GM19395 (cell line): ENCODE measurements around the gene CALM3.
"Not testable (repeated sequence)": the region's sequence is repeated elsewhere in the genome, so short reads cannot be mapped to it uniquely, and the experiment has no call there.

Experiments used
- ATAC-seq: cut with Tn5 transposase; IDR thresholded peaks from one replicate; pipeline ENCODE4 v1.9.1; 2021; ENCODE audit warnings: mild to moderate bottlenecking, moderate library complexity; ENCODE audit not compliant: unreplicated experiment

The CALM3 gene

DNA sequence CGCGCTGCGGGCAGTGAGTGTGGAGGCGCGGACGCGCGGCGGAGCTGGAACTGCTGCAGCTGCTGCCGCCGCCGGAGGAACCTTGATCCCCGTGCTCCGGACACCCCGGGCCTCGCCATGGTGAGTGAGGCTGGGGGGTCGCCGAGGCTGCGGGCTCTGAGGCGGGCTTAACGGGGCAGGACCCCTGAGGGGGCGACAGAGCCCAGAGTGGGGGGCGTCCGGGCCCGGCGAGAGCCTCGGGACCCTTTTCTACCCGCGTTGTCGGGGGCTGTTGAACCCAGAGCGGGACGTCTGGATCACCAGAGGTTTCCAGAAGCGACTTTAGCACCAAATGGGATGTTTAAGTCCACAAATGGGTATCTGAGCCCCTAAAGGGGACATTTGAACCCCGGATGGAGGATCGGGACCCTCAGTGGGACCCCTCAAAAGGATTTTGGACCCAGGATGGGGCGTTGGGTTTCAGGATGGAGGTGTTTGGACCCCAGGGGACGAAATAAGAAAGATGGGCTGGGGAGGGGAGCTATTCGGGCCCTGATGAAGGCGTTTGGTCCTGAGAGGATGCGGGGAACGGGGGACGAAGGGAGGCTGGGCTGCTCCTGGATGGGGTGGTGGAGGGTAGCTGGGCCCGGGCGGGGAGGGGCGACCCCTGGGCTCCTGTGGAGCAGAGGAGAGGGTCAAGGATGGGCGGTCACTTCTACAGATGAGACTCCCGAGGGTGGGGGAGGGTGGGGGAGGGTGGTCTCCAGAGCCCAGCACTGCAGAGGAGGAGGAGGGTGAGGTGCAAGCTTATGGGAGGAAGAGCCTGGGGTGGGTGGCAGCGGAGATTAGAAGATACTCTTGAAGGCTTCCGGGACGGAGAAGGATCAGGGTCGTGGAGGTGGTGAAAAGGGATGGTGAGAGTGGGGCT is at the start of gene CALM3:
CALM3 (plus strand) TSS at position 13 of the 907 bp plus-strand sequence; CDS start at position 118, 105 bp downstream.
- ATAC-seq = no peak

DNA sequence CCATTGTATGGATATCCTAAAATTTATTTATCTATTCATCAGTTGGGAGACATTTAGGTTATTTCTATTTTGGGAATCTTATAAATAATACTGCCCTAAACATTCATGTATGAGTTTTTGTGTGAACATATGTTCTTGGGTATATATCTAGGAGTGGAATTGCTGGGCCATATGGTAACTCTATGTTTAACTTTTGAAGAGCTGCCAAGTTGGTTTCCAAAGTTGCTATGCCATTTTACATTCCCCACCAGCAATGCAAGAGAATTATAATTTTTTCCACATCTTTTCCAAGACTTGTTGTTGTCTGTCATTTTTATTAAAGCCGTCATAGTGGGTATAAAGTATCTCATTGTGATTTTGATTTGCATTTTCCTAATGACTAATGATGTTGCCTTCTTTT is 48.2 kb upstream of the CALM3 start:
- ATAC-seq = no peak

DNA sequence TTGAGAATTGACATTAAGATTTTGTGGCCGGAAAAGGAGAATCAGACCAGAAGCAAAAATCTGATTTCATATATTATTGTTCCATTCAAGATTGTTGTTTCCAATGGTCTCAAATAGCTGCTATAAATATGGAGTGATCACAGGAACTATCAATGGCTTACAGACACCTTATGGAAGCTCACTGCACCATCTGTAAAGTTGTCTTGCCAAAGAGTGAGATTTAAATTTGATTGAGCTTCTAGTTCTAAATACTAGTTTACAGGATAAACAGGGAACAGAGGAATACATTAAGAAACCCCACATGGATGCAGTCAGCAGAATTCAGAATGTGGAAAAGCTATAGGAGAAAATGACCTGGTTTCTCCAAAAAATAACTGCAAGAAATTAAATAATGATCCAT is 47.0 kb upstream of the CALM3 start:
- ATAC-seq = no peak

DNA sequence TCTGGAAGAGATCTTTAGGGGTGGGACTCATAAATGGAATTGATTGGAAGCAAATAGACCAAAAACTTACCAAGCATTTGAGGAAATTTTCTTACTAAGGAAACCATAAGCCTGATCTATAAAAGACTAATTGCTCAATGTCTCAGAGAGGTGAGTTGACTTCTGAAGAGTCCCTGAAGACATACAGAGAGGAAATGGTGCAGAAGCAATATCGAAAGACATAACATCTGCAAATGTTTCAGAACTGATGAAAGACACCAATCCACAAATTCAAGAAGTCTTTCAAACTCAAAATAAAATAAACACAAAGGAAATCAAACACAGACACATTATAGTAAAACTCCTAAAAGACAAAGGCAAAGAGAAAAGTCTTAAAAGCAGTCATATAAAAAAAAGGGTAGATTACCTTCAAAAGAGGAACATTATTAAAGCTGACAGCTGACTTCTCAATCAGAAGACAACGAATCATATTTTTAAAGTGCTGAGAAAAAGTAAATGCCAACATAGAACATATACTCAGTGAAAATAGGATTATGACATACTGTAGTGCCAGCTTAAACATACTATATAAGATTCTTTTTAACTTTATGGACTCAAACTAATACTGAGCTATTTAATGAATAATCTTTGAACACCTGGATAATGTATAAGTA is 45.4 kb upstream of the CALM3 start:
- ATAC-seq = no peak

DNA sequence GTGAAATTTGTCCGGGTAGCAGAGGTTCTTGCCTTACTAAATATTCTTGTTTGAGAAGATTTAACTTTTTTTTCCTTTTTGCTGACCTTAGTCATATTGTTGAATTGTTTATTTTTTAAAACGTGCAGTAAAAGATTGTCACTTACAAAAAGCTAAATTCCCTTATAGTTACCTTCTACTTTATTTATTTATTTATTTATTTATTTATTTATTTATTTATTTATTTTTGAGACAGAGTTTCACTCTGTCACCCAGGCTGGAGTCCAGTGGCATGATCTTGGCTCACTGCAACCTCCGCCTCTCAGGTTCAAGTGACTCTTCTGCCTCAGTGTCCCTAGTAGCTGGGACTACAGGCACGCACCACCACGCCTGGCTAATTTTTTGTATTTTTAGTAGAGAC is 44.7 kb upstream of the CALM3 start:
- not testable (repeated sequence) for ATAC-seq

DNA sequence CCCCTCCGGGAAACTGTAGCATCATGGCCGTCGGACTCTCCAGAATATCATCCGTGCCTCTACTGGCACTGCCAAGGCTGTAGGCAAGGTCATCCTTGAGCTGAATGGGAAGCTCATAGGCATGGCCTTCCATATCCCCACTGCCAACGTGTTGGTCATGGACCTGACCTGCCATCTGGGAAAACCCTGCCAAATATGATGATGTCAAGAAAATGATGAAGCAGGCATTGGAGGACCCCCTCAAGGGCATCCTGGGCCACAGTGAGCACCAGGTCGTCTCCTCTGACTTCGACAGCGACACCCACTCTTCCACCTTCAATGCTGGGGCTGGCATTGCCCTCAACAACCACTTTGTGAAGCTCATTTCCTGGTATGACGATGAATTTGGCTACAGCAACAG is 41.9 kb upstream of the CALM3 start:
- ATAC-seq = no peak

DNA sequence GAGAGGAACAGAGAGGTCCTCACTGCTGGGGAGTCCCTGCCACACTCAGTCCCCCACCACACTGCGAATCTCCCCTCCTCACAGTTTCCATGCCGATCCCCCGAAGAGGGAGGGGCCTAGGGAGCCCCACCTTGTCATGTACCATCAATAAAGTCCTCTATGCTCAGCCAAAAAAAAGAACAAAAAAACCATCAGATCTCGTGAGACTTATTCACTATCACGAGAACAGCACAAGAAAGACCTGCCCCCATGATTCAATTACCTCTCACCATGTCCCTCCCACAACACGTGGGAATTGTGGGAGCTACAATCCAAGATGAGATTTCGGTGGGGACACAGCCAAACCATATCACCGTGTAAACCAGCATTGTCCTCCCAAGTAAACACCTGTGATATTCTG is 41.5 kb upstream of the CALM3 start:
- not testable (repeated sequence) for ATAC-seq

DNA sequence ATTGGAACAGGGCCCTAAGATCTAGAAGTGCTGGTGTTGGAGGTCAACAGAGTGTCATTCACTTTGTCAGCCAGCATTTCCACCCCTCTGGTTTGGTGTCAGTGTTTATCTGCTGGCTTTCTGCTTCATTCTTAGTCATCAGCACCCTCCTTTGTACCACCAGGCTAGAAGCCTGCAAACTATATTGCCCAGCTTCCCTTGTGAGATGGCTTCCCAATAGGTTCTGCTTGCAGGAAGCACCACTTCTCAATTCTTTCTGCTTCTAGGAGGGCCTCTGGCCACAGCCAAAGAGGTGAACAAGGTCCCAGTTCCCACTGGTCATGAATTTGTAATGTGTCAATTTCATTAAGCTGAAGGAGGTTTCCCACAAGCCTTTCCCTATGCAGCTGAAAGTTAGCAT is 36.4 kb upstream of the CALM3 start:
- no peak for ATAC-seq

DNA sequence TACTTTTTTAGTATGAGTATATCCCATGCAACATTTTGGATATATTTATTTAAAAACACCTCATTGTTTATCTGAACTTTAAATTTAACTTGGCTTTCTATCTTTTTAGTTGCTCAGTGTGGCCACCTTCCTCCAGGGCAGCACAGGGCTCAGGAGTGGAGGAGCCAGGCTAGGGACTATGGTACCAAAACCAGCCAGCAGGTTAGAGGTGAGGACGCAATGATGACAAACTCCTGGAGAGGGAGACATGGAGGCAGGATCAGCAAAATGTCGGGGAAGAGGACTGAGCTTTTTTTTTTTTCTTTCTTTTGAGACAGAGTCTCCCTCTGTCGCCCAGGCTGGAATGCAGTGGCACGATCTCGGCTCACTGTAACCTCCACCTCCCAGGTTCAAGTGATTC is 29.6 kb upstream of the CALM3 start:
- ATAC-seq = no peak

DNA sequence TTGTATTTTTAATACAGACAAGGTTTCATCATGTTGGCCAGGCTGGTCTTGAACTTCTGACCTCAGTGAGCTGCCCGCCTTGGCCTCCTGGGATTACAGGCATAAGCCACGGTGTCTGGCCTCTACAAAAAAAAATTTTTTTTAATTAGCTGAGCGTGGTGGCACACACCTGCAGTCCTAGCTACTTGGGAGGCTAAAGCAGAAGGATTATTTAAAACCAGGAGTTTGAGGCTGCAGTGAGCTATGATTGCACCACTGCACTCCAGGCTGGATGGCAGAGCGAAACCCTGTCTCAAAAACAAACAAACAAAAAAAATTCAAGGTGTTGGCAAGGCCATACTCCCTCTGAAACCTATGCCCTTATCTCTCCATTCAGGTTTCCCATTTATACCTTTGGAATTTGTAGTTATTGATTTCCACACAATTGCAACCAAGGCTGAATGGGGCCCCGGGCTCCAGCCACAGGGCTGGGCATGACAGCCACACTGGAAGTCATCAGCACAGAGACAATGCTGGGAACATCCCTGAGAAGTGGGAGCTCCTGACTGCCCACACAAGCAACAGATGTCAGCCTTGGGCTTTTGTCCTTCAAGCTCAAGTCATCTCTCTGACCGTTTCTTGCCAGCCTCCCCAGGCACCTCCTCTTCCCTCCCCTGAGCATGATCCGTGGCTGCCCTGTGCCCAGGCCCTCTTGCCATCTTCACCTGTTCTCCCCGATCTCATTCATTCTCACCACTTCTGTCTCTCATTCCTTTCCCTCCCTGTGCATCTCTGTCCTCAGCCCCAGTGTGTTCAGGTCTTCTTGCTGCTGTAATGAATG is 27.2 kb upstream of the CALM3 start:
- no peak for ATAC-seq

DNA sequence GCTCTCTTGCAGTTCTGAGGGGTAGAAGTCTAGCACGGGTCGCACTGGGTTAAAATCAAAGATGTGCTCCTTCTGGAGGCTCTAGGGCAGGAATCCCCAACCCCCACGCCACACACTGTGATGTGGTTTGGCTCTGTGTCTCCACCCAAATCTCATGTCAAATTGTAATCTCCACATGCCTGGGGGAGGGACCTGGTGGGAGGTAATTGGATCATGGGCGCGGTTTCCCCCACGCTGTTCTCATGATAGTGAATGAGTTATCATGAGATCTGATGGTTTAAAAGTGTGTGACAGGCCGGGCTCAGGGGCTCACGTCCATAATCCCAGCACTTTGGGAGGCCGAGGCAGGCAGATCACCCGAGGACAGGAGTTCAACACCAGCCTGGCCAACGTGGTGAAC is 26.6 kb upstream of the CALM3 start:
- ATAC-seq = no peak

DNA sequence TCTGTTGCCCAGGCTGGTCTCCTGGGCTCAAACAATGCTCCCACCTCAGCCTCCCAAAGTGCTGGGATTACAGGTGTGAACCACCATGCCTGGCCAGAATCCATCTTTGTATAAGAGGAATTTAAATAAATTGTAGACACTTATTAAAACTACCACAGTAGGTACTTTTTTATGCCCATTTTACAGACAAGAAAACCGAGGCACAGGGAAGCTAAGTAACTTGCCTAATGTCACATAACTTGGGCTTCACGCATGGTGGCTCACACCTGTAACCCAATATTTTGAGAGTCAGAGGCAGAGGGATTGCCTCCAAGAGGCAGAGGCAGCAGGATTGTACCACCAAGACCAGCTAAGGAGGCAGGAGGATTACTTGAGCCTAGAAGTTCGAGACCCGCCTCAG is 22.7 kb upstream of the CALM3 start:
- no peak for ATAC-seq

DNA sequence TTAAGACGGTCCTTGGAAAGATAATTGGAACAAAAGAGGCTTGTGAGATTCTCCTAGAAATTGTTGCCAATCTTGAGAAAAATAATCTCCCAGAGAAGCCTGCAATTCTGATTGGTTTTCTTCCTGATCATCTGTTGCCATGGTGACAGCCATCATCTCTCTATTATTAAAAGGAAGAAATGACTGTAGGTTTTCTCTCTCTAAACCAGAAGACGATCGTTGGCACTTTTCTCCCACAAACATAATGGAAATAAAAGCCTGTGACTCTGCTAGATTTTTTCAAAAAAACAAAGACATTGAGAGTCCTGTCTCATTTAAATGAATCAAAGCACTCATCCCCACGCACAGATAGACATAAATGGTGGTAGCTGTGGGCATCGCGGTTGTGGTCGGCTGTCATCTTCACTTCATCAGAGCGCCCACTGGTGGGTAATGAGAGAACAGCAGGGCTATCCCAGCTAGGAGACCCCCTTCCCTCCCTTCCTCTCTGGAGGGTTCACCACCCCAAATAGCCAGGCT is 21.7 kb upstream of the CALM3 start:
- ATAC-seq = no peak

DNA sequence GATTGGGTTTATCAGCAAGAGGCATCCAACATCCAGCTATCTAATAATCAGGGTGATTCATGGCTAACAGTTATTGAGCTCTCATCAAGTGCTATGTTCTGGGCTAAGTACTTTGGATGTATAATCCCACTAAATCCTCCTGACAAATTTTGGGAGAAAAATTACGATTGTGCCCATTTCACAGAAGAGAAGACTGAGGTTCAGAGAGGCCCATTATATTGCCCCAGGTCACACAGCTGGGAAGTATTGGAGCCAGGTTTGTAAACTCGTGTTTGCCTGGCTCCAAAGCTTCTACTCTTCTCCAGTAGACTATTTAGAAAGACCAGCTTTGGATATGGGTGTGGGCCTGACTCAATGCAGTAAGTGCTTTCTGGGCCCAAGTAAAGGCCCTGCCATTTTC is 20.9 kb upstream of the CALM3 start:
- no peak for ATAC-seq

DNA sequence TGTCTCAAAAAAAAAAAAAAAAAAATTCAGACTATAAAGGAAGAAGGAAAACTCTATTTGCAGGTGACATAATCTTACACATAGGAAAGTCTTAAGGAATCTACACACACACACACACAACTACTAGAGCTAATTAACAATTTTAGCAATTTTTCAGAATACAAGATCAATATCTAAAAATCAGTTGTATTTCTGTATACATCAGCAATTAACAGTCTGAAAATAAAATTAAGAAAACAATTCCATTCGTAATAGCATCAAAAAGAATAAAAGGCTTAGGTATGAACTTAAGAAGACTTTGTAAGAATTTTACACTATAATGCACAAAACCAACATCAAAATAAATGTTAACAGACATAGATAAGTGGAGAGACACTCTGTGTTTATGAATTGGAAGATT is 15.6 kb upstream of the CALM3 start:
- no peak for ATAC-seq

DNA sequence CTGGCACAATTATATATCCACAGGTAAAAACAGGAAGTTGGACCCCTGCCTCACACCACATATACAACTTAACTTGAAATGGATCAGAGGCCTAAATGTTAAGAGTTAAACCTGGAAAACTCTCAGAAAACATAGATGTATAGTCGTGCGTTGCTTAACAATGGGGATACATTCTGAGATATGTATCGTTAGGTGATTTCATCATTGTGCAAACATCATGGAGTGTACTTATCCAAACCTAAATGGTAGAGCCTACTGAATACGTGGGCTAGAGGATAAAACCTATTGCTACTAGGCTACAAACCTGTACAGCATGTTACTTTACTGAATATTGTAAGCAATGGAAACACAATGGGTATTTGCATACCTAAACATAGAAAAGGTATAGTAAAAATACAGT is 14.8 kb upstream of the CALM3 start:
- ATAC-seq = no peak

DNA sequence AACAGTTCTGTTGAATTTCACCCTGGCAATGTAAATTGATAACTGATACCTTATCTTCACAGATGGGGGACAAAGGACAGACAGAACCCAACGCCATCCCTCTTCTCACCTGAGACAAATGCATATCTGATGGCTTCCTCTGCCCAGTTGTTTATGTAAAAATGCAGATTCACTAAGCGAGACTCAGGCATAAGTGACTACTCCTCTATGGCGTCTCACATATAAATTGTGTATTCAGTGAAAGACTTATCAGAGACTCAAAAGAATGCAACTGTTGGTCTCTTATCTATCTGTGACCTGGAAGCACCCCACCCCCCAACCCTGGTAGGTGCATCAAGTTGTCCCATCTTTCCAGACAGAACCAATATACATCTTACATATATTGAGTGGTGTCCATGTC is 13.3 kb upstream of the CALM3 start:
- no peak for ATAC-seq

DNA sequence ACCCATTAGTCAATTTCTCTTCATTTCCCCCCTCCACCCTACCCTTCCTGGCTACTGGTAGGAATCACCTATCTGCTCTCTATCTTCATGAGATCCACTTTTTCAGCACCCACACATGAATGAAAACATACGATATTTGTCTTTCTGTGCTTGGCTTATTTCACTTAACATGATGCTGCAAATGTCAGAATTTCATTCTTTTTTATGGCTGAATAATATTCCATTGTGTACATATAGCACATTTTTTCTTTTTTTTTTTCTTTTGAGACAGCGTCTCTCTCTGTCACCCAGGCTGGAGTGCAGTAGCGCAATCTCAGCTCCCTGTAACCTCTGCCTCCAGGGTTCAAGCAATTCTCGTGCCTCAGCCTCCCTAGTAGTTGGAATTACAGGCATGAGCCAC is 9.9 kb upstream of the CALM3 start:
- ATAC-seq = no peak

DNA sequence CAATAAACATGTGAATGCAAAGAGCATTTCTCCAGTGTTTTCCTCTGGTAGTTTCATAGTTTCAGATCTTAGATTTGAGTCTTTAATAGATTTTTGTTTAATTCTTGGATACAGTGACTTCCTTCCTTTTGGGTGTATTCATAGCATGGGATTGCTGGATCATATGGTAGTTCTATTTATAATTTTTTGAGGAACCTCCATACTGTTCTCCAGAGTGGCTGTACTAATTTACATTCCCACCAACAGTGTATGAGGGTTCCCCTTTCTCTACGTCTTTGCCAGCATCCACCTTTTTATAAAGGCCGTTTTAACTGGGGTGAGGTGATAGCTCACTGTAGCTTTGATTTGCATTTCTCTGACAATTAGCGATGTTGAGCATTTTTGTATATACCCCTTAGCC is 9.3 kb upstream of the CALM3 start:
- ATAC-seq = no peak

DNA sequence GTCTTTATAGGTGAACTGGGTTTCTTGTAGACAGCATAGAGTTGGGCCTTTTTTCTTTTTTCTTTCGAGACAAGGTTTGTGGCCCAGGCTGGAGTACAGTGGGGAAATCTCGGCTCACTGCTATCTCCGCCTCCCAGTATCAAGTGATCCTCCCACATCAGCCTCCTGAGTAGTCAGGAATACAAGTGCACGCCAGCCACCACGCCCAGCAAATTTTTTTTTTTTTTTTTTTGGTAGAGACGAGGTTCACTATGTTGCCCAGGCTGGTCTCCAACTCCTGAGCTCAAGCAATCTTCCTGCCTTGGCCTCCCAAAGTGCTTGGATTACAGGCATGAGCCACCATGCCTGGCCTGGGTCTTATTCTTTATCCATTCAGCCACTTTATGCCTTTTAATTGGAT is 5.1 kb upstream of the CALM3 start:
- ATAC-seq = no peak

DNA sequence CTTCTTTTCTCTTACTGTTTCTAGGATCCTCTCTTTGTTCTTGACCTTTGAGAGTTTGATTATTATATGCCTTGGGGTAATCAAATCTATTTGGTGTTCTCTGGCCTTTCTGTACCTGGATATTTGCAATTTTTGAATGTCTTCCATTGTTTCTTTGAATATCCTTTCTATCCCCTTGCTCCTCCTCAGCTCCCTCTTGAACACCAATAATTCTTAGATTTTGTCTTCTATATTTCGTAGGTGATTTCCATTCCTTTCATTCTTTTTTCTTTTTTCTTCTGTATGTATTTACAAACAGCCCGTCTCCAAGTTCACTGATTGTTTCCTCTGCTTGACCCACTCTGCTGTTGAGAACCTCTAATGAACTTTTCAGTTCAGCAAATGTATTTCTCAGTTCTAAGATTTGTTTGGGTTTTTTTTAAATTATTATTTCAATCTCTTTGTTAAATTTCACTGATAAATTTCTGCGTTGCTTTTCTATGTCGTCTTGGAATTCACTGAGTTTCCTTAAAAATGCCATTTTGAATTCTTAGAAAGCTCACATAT is 2.7 kb upstream of the CALM3 start:
- ATAC-seq = no peak
